HG03108 (cell line): ENCODE measurements around the gene CYB561A3.

Source experiments
- ATAC-seq: cut with Tn5 transposase; IDR thresholded peaks from one replicate; pipeline ENCODE4 v1.9.1; 2021; ENCODE audit warnings: moderate library complexity; ENCODE audit not compliant: unreplicated experiment

CYB561A3 gene

GRCh38 chr11:61345954-61346843 is 15.5 kb downstream of the CYB561A3 start:
- no peak for ATAC-seq

- no peak for ATAC-seq
These were observed 16.5 kb downstream of the CYB561A3 start for GRCh38 chr11:61345170-61345610.

DNA sequence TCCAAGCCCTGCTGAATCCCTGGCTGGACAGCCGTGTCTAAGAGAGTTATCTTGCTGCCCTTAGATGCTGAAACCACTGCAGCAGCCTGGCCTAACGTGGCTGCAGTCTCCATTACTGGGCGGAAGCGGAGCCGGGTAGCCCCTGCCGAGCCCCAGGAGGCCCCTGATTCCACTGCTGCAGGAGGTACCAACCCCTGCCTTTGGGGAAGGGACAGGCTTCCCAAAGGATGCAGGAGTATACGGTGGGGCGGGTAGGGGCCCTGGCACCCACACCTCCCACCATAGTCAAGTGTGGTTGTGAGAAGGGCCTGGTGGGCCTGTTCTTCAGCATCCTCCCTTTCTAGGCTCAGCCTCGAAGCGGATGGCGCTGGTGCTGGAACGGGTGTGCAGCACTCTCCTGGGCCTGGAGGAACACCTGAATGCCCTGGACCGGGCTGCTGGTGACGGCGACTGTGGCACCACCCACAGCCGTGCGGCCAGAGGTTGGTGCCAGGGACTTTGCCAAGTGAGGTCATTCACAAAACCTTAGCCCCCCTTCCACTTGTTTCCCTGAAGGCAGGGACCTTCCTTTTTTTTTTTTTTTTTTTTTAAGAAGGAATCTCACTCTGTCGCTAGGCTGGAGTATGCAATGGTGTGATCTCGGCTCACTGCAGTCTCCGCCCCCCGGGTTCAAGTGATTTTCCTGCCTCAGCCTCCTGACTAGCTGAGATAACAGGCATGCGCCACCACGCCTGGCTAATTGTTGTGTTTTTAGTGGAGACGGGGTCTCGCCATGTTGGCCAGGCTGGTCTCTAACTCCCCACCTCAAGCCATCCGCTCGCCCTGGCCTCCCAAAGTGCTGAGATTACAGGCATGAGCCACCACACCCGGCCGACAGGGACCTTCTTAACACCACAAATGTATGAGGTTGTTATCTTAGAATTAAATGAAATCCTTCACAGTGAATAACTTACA is 17.6 kb downstream of the CYB561A3 start:
- no peak for ATAC-seq

DNA sequence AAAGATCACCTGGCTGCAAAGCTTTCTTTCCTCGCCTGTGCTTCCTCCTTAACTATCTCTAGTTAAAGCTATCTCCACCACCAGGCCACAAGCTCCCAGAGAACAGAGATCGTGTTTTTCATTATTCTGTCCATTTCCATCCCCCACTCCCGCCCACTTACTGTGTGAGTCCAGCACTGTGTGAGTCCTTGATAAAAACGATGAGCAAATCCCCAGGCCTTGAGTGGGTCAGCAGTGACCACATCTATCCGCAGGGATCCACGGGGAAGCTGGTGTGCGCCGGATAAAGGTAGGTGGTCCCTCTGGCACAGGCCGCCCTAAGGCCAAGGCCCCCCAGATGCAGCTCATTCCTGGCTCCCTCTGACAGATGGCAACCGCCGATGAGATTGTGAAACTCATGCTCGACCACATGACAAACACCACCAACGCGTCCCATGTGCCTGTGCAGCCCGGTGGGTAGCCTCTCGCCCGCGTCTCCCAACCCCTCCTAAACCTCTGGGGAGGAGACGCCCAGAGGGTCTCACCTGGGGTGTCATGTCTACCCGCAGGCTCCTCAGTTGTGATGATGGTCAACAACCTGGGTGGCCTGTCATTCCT is 19.4 kb downstream of the CYB561A3 start:
- no peak for ATAC-seq

GRCh38 chr11:61341706-61342105 is 20.0 kb downstream of the CYB561A3 start:
- no peak for ATAC-seq

DNA sequence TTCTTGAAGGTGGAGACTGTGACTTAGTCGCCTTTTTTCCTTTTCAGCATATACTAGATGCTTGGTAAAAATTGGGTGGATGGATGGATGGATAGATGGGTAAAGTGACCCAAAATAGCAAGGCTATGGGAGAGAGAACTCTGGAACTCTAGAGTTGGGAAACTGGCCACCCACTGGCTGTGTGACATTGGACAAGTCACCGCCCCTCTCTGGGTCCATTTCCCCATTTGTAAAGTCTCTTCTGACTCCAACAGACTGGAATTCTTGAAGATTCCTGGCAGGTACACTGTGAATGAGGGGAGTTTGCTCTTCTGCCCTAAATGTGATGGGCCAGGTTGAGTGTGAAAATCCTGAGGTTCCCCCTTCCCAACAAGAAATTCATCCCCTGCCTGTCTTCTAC is 20.7 kb downstream of the CYB561A3 start:
- no peak for ATAC-seq

DNA sequence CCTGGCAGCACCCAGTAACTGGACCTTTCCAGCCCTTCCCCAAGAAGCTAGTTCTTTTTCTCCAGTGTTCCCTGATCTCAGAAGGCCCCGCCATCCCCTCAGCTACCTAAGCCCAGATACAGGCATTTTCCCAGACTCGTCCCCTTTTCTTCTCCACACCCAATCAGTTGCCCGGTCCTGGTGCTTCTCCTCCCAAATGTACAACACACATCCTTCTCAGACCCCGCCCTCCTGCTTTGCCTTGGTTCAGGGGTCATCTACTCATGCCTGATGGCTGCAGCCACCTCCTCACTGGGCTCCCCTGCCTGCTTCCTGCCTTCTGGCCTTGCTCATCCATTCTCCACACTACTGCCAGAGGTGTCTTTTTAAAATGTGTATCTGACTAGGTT is 22.2 kb downstream of the CYB561A3 start:
- no peak for ATAC-seq

GRCh38 chr11:61338783-61339489 is 22.7 kb downstream of the CYB561A3 start:
- ATAC-seq = no peak

DNA sequence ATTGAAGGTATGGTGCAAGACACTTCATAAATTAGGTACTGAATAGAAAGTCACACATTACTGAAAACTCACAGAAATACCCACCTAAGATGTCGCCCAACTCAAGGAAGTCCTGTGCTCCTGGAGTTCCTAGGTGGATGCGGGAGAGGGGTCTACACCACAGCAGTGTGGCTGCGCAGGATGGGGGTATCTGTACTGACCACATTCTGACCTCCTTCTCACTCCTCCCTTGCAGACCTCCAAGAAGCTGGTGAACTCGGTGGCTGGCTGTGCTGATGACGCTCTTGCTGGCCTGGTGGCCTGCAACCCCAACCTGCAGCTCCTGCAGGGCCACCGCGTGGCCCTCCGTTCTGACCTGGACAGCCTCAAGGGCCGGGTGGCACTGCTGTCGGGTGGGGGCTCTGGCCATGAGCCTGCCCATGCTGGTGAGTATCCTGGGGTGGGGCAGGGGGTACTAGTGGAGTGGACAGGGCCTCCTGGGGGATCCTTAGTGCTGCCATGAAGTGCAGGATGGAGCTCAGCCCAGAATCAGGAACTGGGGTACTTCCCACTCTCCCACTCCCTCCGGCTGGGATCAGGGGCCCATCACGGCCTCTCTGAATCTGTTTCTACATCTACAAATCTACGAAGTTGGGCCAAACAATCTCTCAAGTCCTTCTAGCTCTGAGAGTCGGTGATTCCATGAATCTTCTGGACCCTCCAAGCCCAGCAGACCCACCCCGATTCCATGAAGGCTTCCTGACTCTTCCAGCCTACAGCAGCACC is 23.8 kb downstream of the CYB561A3 start:
- ATAC-seq = no peak

DNA sequence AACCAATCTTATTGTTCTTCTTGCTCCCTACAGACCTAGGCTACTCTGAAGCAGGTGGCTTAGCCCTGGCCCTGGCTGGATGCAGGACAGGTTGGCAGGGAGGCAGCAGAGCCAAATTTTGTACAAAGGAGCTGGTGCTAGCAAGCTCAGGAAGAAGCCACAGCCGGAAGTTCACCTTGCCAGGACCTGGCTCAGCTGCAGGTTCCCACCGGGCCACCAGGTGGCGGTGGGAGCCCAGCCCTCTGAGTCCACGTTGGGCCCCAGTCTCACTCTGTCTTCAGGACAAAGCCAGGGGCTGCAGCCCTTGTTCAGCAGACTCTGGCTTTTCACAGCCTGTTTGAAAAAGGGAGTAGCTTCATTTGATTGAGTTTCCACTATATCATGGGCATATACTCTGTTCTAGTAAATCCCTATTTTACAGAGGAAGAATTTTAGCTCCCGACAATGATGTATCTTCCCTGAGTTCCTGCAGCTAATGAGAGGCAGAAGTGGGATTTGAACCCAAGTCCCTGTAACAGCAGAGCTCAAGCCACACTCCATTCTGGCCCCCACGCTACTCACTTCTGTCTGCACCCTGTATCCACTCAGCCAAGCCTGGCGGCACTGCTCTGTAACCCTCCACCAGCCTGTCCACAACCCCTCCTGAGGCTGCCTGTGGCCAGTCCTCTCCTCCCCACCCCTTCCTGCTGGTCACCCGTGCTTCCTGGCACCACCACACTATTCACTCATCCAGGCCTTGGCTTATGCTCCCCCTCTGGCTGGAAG is 25.3 kb downstream of the CYB561A3 start:
- peak; percentile 46 for ATAC-seq

- no peak for ATAC-seq
These were observed 26.3 kb downstream of the CYB561A3 start for GRCh38 chr11:61335355-61335710.

GRCh38 chr11:61334434-61335354 is 27.0 kb downstream of the CYB561A3 start:
- no peak for ATAC-seq

DNA sequence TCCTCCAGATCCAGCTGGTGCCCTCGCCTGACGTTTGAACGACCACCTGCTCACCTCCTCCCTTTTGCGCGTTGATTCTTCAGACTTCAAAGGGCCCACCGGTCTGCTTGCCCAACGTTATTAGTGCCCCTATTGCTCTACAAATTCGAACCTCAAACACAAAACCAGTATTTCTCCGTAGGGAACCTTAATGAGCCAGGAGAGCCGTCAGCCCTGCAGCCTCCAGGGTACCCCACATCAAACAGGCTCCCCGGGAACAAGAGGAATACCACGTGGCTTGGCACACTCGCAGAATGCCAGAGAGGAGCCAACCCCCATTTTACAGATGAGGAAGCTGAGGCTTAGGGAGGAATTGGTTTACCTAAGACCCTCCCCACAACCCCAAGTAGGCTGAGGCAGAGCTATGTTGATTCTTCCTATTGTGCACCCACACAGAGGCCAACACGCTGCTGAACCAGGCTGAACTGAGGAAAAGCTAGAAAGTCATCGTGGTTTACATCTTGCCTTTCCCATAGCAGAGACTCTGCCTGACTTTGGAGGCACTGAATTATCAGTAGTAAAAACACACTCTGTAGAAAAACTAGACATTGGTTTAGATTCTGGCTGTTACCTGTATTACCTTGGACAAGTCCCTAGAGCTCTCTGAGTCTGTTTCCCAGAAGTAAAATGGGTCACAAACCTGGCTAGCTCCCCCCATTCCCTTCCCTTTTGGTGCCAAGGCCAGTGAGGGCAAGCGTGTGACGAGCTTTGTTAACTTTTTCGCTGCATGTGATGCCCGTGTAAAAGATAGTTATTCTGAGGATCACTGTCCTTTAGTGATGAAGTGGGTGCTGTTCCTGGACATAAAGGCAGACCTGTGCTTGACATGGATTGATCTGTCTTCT is 27.9 kb downstream of the CYB561A3 start:
- no peak for ATAC-seq

- peak; percentile 92 for ATAC-seq
These were observed 28.7 kb downstream of the CYB561A3 start, which contains the start of the genes DDB1 and TKFC for GRCh38 chr11:61332797-61333549. TSS of gene DDB1 (minus strand) at chr11:61333105. CDS start at chr11:61332968, 137 bp downstream. TSS of gene TKFC (plus strand) at chr11:61333228. CDS start at chr11:61334729, 1,501 bp downstream.

DNA sequence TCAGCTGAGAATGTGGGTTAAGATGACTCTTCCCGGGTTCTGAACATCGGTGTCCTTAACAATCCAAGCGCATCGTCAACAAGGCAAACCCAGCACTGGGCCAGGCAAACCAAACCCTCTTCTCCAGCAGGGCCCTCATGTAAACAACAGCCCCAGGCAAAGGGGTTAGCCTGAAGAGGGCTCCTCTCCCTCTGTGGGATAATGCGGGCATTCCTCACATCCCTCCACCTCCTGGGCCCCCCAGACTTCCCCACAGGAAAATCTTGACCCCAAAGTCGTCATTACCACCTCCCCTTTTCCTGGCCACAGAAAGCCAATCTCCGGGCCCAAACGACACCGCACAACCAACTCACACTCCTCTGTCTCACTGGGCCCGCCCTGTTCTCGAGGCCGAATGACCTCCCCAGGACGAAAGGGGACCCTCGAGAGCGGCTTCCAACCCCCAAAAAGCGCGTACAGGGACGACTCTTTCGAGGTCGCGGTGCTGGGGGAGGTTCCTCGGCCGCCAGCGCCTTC is 29.3 kb downstream of the CYB561A3 start:
- ATAC-seq = no peak

DNA sequence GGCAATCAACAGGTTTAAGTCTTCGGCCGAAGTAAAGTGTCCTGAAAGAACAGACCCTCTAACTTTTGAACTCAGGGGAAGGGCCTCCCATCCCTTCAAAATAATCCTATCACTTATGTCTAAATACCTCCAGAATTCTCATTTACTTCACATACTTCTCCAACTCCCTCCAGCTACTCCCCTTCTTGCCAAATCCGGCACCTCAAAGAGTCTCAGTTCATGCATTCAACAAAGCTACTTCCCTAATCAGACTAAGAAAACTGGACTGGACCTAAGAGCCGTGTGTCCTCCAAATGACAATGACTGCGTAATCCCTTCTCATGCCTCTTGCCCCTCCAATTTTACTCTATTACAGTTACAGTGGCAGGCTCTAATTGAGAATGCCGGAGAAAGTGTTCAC is 30.0 kb downstream of the CYB561A3 start:
- no peak for ATAC-seq
